ENCODE data around the gene PPHLN1. TPM values are rescaled to one million over a fixed set of nuclear protein-coding genes. Genes with fewer than 3 reads are reported as not detected.

PPHLN1 gene
- total RNA-seq, 2 experiments from 2014 or later, result 73.2 to 76.1 TPM

- H3K9me3 Mint-ChIP-seq, result no peaks in the 10 kb centered on the region
- no peaks in the 10 kb centered on the region for H3K27me3 Mint-ChIP-seq
- ChIA-PET POLR2A (no interaction called here), CTCF (no interaction called here)
- no peak for DNase-seq
- no peak for TF ChIP-seq CTCF (IDR thresholded peaks at IDR 0.05)
- no peak overlapping the region for H3K4me3 Mint-ChIP-seq
- intact Hi-C loops (cut with micrococcal nuclease), result no loop called here
- H3K27ac Mint-ChIP-seq, result no peak overlapping the region
- no peaks in the 10 kb centered on the region for H3K4me1 Mint-ChIP-seq (ENCODE audit: low read depth)
- peaks cover 8% of the 10 kb centered on the region for H3K36me3 Mint-ChIP-seq (ENCODE audit: low read depth)
- no peak for ATAC-seq
Observed at GRCh38 chr12:42315108-42315507, 10.9 kb upstream of the PPHLN1 start.

- H3K27ac Mint-ChIP-seq, result no peak overlapping the region
- H3K4me1 Mint-ChIP-seq (ENCODE audit: low read depth), result peaks cover 7% of the 10 kb centered on the region
- H3K36me3 Mint-ChIP-seq (ENCODE audit: low read depth), result peaks cover 11% of the 10 kb centered on the region
- ChIA-PET POLR2A (no interaction called here), CTCF (no interaction called here)
- H3K27me3 Mint-ChIP-seq, result no peaks in the 10 kb centered on the region
- ATAC-seq (no peak), DNase-seq (no peak)
- intact Hi-C loops (cut with micrococcal nuclease), result no loop called here
- no peak overlapping the region for H3K4me3 Mint-ChIP-seq
- no peaks in the 10 kb centered on the region for H3K9me3 Mint-ChIP-seq
- no peak for TF ChIP-seq CTCF (IDR thresholded peaks at IDR 0.05)
Observed at GRCh38 chr12:42320796-42321195, 5.2 kb upstream of the PPHLN1 start.

GRCh38 chr12:42322567-42322966 lies 3.4 kb upstream of the PPHLN1 start:
- Mint-ChIP-seq H3K4me1 (ENCODE audit: low read depth) (peaks cover 14% of the 10 kb centered on the region), H3K4me3 (no peak overlapping the region), H3K36me3 (ENCODE audit: low read depth) (peaks cover 25% of the 10 kb centered on the region), H3K27me3 (no peaks in the 10 kb centered on the region), H3K9me3 (no peaks in the 10 kb centered on the region), H3K27ac (no peak overlapping the region)
- ATAC-seq (no peak), DNase-seq (no peak)
- POLR2A ChIA-PET, result interaction anchor here (1.5 kb wide), 1 partner anchor 23 kb away, joined by 3 read pairs; no protein-coding TSS in a partner anchor
- TF ChIP-seq CTCF (IDR thresholded peaks at IDR 0.05), result no peak
- intact Hi-C loops (cut with micrococcal nuclease), result no loop called here
- CTCF ChIA-PET, result interaction anchor here (1.1 kb wide), 1 partner anchor 10 kb away, joined by 3 read pairs; no protein-coding TSS in a partner anchor

GRCh38 chr12:42323856-42324255 lies 2.1 kb upstream of the PPHLN1 start:
- TF ChIP-seq CTCF (IDR thresholded peaks at IDR 0.05), result no peak
- Mint-ChIP-seq H3K27ac (no peak overlapping the region), H3K9me3 (no peaks in the 10 kb centered on the region), H3K4me1 (ENCODE audit: low read depth) (peaks cover 25% of the 10 kb centered on the region), H3K27me3 (no peaks in the 10 kb centered on the region), H3K36me3 (ENCODE audit: low read depth) (peaks cover 33% of the 10 kb centered on the region), H3K4me3 (no peak overlapping the region)
- DNase-seq (no peak), ATAC-seq (no peak)
- intact Hi-C loops (cut with micrococcal nuclease), result no loop called here
- ChIA-PET CTCF (no interaction called here), POLR2A (no interaction called here)

- peak overlapping the region; percentile 95 for H3K27ac Mint-ChIP-seq
- no peak for DNase-seq
- H3K9me3 Mint-ChIP-seq, result no peaks in the 10 kb centered on the region
- intact Hi-C loops (cut with micrococcal nuclease), result loop anchor here (5.0 kb wide), 1 partner anchor 88 kb away; the partner anchor contains the start of gene YAF2
- POLR2A ChIA-PET, result interaction anchor here (1.6 kb wide), 1 partner anchor 90 kb away, joined by 4 read pairs; no protein-coding TSS in a partner anchor
- H3K4me1 Mint-ChIP-seq (ENCODE audit: low read depth), result peaks cover 34% of the 10 kb centered on the region
- peaks cover 33% of the 10 kb centered on the region for H3K36me3 Mint-ChIP-seq (ENCODE audit: low read depth)
- no peaks in the 10 kb centered on the region for H3K27me3 Mint-ChIP-seq
- peak overlapping the region; percentile 87 for H3K4me3 Mint-ChIP-seq
- TF ChIP-seq CTCF (IDR thresholded peaks at IDR 0.05), result no peak
- CTCF ChIA-PET, result no interaction called here
- ATAC-seq, result no peak
Observed at GRCh38 chr12:42325326-42325652, 678 bp upstream of the PPHLN1 start.

Measured in activated CD8-positive, alpha-beta T cell treated with anti-CD3 and anti-CD28 coated beads for 36 hours (primary cell).